Measurements from ENCODE around the gene CYP11A1.
"Not testable (repeated sequence)": the region's sequence is repeated elsewhere in the genome, so short reads cannot be mapped to it uniquely, and the experiment has no call there.

Gene CYP11A1

DNA sequence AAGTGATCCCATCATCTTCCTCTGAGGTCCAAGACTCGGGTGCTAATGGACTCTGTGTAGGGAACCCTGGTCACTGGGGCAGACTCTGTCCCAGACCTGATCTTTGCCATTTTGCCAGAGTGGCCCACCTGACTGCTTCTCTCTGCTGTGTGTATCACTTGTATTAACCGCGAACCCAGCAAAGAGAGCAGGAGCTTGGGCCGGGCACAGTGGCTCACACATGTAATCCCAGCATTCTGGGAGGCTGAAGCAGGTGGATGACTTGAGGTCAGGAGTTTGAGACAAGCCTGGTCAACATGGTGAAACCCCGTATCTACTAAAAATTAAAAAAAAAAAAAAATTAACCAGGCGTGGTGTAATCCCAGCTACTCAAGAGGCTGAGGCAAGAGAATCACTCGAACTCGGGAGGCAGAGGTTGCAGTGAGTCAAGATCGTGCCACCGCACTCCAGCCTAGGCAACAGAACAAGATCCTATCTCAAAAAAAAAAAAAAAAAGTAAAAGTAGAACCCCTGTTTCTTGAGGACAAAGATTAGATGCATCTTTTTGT is 32.9 kb upstream of the CYP11A1 start:
- DNase-seq: no peak

DNA sequence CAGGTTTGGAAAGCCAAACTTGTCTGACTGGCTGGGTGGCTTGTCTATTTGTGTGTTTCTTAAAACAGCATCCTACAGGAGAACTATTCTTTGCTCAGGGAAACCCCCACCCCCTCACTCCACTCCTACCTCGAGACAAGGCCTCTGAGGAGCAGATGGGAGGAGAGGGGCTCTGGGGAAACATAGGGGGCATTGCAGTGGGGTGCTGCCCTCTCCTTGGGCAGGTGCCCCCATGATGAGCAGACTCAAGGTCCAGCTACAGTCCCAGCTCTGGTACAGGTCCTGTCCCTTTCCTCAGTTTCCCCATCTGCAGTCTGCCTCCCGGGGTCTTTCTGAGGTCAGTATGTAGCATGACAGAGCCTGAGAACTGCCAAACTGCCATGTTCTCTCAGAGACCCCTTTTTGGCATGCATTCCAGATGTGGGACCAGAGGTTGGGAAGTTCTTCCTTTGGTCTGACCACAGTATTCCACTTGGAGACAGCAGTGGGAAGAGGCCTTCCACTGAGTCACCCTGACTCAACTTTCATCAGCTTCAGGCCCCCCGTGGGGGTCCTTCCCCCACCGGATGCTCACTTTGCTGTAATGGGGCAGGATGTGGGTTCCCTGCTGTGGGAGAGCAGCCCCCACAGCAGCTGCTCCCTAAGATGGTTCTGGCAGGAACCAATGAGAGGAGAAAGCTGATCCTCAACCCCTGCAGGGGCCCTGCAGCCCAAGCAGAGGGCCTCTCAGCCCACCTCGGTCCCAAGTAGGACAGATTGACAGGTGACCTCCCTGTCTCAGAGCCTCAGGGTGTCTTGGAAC is 32.3 kb upstream of the CYP11A1 start:
- no peak for DNase-seq

DNA sequence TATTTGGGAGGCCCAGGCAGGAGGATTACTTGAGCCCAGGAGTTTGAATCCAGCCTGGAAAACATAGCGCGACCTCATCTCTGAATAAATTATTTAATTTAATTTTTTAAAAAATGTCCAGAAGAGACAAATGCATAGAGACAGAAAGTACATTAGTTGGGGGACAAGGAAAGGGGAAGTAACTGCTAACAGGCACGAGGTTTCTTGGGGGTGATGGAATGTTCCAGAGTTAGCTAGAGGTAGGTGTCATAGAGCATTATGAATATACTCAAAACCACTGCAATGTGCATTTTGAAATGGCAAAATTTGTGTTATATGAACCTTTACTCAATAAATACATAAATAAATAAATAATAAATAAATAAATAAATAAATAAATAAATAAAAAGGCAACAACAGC is 31.7 kb upstream of the CYP11A1 start:
- DNase-seq: no peak

DNA sequence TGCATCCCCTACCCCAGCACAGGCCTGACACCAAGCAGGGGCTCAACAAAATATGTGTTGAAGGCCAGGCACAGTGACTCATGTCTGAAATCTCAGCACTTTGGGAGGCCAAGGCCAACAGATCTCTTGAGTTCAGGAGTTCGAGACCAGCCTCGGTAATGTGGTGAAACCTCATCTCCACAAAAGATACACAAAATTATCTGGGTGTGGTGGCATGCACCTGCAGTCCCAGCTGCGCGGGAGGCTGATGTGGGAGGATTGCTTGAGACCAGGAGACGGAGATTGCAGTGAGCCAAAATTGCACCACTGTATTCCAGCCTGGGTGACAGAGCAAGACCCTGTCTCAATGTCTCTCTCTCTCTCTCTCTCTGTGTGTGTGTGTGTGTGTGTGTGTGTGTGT is 30.7 kb upstream of the CYP11A1 start:
- DNase-seq: no peak

DNA sequence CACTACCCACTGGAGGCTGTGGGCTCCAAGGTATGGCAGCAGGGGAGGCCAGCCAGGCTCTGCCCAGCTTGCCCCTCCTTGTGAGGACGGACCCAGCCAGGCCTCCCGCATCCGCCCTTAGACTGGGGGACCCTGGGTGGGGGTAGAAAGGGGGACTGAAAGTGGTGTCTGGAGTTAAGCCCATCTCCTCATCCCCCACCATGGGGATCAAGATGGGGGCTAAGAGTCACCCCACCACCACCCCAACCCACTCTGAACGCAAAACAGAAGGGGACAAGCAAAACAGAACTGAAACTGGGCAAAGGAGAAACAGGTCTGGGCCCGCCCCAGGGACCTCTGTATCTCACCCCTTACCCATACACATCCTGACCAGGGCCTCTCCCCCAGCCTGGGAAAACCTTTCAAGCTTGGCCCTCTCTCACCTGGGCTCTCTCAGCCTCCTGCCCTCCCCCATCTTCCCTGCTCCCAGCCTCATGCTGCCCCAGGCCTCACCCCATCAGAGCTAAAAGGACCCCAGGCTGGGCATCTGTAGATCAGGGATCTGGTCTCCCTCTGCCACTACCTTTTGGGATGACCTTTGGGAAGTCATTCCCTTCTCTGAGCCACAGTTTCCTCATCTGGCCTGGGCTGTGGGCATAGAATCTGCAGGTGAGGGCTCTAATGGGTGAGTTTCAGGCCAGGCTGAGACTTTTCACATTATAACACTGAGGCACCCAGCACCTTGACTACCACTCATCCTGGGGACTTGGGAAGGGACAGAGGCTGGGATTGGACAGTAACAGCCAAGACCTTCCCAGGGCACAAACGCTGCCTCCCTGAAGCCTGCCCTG is 30.0 kb upstream of the CYP11A1 start:
- no peak for DNase-seq

DNA sequence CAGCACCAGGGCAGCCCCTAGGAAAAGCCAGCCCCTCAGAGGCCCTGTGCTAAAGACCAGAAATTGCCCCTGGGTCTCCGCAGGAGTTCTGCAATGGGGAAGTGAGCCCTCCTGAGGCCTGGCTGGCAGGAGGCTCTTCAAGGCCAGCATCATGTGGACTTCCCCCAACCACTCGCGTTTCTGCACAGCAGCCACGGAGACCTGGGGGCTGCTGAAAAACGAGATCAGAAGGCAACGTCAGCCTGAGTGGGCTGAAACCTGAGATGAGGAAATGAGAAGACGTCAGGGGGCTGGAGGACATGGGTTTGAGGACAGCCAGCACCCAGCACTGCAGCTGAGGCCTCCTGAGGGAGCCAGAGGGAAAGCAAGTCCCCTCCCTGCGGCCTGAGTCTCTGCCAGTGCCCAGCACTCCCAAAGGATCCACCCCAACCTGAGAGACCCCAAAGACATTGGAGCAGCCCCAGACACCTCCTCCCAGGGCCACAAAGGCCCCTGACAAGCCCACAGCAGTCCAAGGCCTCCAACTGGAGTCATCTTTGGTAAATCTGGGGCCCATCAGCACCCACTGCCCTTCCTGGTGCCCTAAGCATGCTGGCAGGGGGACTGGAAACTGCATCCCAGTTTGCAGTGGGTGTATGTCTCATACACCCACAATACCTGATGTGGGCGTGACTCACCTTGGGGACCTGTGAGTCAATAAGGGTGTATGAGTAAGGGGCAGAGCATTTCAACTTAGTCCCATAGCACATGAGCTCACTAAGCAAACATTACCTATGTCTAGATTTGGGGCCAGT is 29.2 kb upstream of the CYP11A1 start:
- DNase-seq: no peak

DNA sequence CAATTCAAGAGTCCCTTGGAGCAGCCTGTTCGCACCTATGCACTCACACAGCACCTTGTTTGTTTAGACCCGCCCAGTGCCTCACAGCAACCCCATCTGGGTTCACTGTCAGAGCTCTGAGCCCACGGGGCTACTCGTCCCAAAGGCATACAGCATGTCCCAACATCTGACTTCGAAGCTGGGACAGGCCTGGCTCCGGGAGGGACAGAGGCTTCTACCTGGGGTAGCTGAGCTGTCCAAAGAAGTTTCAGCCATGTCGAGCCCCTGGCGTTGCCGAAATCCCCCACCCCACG is 28.6 kb upstream of the CYP11A1 start:
- no peak for DNase-seq

DNA sequence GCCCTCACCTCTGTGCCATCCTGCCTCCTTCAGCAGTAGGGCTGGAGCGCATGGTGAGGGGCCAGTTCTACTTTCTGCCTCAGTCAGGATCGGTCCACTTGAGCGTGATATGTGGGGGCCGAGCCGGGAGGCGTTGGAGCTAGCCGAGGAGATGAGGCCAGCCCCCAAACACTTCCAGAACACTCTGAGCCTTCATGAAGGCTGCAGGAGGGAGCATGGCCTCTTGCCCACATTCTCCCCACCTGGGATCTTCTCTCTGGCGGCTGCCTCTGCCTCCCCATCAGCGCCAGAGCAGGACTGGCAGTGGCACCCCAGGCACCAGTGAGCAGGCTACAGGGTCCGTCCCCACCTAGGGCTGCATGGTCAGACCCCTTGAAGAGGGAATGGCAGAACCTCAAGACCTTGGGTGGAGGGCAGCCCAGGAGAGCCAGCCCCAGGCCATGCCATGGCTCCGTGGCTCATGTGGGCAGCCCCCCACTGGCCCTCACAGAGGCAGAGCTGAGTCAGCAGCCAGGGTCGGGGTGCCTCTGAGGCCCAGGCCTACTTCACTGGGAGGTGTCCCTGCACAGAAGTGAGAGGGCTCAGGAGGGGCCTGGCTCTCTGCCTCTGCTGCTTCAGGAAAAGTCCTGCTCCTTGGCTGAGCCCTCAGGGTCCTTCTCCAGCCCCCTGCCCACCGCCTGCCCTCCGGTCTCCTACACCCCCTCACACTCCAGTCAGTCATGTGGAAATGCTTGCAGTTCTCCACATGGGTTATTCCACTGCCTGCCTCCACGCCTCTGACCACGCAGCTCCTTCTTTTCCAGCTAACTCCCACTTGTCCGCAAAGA is 28.1 kb upstream of the CYP11A1 start:
- DNase-seq: no peak

DNA sequence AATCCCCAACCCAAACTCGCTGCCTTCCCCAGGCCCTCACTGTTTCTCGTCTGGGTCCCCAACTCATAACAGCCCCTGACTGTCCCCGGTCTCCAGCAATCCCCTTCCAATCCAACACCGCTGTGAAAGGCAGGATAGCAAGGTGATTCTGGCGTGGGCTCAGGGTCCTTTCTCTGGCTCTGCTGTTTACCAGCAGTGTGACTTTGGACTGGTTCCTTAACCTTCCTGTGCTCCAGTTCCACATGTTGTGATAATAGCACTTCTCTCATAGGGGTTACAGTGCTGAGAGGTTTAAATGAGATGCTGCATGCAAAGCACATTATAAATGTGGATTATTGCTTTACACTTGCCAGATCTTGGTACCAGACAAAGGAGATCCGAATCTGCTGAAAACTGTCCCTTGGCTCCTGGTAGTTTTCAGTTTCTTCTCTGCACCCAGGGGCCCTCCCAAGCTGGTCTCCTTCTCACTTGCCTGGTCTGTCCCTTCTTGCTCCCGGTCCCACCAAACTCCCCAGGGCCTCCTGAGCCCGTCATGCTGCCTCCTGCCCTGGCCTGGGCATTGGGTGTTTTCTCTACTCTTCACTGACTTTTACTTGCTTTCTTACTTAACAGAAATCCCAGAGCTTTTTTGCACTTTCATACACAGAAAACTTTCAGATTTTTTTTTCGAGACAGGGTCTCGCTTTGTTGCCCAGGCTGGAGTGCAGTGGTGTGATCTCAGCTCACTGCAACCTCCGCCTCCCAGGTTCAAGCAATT is 26.8 kb upstream of the CYP11A1 start:
- DNase-seq: no peak

DNA sequence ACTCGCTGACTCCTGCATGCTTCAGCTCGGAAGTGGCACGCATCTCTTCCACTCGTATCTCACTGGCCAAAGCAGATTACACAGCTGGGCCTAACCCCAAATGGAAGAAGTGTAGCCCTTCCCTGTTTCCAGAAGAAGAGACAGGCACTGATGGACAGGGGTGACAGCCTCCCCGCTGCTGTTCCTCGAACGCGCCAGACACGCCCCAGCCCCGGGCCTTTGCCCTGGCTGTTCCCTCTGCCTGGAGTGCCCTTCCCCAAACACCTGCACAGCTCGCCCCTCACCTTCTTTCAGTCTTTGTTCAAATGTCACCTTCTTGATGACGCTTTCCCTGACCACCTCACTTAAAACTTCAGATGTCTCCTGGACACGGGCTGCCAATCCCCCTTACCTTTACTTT is 26.0 kb upstream of the CYP11A1 start:
- DNase-seq: no peak

DNA sequence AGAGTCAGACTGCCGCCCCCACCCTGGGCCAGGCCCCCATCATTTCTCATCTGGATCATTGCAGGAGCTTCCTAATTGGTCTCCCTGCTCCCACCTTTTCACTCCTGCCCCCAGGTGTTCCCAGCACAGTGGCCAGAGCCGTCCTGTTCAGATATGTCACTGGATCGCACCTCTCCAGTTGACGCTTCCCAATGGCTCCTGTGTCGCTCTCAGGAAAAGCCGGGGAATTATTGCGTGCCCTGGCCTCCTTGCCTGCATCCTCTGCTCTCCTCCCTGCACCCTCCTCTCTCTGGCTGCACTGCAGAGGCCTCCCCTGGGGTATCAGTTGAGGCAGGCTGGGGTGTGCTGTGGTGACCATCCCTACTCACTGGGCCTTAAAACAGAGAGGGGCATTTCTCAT is 25.5 kb upstream of the CYP11A1 start:
- DNase-seq: no peak

DNA sequence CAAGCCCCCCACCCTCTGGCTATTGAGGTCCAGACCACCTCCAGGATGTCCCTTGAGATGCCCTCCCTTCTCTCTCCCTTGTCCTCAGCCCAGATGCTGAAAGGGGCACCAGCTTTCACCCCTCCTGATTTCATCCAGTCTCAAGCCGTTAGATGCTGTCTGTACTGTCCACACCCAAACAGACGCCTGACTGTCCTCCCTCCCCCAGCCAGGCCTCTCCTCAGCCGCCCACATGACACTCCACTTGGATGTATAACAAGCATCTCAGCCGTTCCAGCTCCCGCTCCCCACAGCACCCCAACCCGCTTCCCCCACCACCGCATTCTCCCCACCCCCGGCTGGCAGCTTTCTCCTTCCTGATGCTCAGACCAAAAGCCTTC is 25.0 kb upstream of the CYP11A1 start:
- DNase-seq: no peak

DNA sequence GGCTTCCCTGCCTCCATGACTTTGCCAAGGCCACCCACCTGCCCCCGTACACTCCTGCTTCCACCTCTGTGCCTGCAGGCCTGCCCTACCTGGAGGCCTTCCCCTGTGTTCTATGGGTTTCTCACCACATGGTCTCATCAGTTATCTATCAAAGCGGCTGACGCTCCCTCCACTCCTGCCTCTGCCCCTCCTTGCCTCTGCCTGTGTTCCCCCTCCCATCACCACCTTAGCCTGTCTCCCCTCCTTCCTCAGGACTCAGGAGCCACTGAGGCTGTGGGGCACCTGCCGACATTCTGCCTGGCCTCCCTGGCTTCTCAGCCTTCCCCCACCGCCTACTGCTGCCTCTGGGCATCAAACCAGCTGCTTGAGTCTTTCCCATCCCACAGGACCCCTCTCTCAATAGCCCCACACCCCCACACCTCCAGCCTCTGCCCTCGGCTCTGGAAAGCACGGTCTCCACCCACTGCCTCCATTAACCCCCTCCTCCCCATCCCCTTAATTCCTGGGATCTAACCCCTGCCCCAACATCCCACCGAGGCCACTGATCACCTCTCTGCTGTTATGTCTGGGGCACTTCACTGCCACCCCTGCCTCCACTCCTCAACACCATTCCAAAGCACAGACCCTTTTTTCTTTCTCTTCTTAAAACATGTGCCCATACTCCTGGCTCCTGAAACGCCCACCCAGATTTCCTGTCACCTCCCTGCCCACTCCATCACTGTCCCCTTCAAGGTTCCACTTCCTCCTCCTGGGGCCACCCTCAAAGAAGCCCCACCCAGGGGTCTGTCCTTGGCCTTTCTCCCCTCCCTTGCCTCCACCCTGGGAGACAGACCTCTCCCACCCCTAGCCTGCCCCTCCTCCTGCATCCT is 24.4 kb upstream of the CYP11A1 start:
- no peak for DNase-seq

DNA sequence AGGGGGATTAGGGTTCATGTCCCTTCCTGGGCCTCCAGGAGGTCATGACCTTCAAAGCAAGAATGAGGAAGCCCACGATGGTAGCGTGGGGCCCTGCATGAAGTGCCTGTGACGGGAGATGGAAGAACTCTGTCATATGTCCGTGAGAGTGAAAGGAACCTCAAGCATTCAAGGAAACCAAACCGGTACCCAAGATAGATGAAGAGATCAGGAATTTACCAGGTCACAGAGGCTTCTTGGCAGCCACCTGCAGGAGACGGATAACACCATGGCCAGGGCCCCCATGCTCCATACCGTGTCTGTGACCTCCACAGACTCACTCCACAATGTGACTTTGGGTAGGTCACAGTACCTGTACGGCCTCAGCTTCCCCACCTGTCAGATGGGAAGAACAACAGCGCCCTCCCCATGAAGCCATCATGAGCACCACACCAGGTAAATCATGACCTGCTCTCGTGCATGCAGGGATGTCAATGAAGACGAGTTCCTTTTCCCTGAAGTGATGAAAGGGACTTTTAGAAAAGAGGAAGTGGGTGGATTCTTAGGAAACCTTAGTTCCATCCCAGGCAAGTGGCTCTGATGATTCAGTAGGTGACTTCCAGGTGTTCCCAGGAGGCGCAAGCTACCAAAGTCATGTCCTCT is 23.3 kb upstream of the CYP11A1 start:
- no peak for DNase-seq

DNA sequence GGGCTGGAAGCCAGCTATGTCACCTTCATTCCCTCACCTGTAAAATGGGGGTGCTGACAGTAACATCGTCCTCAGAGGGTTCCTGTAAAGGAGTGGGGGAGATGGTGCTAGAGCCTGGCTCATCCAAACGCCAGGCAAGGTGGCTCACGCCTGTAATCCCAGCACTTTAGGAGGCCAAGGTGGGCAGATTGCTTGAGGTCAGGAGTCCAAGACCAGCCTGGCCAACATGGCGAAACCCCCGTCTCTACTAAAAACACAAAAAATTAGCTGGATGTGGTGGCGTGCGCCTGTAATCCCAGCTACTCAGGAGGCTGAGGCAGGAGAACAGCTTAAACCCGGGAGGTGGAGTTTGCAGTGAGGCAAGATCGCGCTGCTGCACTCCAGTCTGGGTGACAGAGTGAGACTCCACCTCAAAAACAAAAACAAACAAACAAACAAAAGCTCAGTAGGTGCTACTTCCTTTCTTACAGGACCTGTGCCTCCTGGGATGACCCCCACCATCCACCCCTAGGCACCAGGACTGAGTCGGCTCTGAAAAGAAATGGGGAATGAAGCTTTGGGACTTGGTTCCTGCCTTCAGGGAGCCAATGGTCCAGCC is 22.7 kb upstream of the CYP11A1 start:
- not testable (repeated sequence) for DNase-seq

DNA sequence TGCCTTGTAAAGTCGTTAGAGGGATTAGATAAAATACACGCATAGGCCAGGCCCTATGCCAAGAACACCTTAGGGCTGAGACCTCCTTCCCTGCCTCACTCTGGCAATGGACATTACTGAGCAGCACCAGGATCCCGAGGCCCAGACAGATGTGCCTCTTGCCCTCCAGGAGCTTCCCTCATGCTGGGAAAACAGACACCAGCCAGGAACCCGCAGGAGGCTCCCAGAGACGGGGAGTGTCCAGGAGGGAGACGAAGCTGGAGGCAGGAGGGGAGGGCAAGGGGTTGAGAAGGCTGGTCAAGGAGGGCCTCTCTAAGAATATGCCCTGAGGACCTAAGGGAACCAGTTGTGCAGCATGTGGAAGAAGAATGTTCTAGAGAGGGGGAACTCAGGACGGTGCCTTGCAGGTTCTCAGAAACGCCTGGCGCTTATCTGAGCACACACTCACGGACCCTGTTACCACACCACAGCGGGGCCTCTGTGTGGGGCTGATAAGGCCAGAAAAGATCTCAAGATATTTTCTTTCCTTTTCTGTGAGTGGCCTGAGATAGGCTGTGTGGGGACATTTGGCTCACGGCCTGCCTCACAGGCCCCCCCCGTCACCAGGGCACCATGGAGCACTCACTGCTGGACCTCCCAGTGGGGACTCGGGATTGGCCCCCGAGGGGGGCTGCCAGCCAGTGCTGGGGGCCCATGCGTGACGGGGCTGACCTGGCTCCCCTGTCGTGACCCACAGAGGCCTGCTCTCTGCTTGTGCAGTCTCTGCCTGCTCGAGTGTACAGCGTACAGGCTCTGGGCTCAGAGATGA is 22.0 kb upstream of the CYP11A1 start:
- DNase-seq: no peak

DNA sequence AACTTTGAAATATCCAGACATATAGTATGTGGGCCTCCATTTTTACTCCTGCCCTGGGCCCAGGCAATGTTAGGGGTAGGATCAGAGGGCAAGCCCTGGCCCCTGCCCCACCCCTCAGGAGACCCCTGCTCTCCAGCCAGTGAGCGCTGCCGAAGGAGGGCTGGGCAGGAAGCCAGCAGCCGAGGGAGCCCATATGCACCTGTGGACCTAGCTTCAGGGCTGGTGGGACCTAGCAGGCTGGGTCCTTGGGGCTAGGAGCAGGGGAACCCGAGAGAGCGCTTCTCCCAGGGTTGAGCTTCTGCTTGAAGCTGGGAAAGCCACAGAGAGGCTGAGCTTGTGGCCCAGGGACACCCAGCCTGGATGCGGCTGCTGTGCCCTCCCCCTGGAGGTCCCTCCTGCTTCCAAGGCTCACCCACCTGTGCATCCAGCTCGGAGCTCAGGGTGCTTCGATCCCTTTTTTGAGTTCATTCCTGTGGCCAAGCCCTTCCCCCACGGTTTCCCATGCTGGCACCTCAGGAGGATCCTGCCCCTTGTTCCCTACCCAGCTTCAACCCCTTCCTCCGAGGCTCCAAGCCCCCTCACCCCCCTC is 21.0 kb upstream of the CYP11A1 start:
- no peak for DNase-seq

DNA sequence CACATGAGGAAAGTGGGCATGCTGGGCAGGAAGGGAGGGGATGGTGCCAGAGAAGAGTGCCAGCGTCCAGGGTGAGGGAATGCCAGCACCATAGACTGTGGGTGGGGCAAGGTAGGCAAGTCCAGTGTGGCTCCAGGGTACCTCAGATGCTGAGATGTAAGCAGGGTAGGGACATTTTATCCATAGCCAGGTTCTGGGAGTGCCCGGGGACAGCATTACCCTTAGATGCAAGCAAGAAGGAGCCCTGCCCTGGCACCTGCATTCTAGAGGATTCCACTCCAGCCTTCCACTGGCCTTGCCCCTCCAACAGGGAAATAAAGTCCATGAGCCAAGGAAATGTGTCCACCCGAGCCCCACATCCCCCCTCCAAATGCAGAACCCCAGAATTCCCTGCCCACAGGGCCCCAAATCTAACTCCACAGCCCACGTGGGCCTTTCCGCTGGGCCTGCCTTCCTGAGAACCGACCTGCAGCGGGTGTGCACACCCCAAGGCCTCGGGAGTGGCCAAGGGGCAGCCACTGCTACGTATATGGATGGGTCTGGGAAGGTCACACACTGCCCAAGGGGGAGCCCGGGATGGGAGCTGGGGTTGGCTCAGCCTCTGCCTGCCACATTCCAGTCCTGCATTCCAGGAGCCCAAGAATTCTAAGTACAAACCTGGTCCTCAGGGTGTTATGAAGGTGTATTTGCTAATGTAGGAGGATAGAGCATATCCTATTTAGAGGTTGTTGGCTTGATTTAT is 20.3 kb upstream of the CYP11A1 start:
- no peak for DNase-seq

Data from DMS79 treated with DMSO at 0.1 percent for 48 hours (cell line).